Raji (cell line): ENCODE results near the gene EIF1AD.

ENCODE experiments used
- POLR2A ChIP-seq: IDR thresholded peaks from 2 replicates; pipeline ENCODE4 v1.6.1; 2011; ENCODE audit warnings: low read depth, low read length, control low read depth; ENCODE audit not compliant: insufficient read depth

The EIF1AD gene

DNA sequence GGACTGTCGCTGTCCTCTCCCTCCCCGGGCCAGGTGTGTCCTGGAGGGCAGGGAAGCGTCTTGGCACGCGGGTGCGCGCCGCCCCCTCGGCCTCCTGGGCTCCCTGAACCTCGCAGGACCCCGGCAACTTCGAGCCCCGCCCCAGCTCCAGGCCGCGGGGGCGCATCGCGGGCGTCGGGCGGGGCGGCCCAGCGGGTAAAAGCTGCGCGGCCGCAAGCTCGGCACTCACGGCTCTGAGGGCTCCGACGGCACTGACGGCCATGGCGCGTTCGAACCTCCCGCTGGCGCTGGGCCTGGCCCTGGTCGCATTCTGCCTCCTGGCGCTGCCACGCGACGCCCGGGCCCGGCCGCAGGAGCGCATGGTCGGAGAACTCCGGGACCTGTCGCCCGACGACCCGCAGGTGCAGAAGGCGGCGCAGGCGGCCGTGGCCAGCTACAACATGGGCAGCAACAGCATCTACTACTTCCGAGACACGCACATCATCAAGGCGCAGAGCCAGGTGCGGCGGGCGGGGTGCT, 9.9 kb upstream of the EIF1AD start, which contains the start of gene CST6:
Gene CST6 (plus strand): TSS at position 224 of the 519 bp plus-strand sequence. CDS start 37 bp downstream, at position 261.
- no peak for TF ChIP-seq POLR2A

DNA sequence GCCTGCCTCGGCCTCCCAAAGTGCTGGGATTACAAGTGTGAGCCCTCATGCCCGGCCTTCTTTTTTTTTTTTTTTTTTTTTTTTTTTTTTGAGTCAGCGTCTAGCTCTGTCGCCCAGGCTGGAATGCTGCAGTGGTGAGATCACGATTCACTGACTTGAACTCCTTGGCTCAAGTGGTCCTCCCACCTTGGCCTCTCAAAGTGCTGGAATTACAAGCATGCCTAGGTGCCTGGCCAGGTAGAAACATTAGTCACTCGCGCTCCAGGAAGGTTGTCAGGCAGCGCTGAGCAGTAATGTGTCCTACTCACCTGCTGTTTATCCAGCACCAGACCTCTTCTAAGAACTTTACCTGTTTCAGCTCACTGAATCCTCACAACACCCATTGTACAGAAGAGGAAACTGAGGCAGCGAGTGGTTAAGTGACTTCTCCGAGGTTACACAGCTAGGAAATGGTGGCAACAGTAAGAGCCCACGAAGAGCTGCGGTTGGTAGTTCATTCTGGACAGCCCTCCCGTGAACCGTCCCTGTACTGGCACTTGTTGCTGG, 9.4 kb upstream of the EIF1AD start:
- no peak for TF ChIP-seq POLR2A

DNA sequence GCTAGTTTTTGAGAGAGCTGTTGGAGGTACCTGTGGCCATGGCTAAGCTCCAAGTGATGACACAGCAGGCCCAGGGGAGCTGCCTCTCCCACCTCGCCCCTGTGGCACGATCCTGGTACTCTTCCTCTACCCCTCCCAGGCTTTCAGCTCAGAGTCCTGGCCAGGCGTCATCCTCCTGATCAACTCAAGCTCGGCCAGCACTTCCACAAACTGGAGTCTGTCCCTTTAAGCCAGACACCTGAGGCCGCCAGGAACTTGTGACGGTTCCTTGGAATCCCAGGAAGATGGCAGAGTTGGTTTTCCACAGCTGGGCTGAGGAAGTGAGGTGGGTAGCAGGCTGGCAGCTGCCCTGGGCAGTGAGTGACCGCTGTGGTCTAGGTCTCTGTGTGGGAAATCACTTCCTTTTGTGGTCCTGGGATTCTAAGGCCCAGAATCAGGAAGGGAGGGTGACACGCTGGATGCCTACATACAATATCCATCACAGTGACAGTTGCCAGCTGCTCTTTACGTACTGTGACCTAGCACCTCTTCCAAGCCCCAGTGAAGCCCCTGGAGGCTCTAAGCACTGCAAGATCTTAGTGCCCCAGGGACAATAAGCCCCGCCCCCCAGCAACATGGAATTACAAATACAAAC, 6.6 kb upstream of the EIF1AD start:
- no peak for TF ChIP-seq POLR2A

DNA sequence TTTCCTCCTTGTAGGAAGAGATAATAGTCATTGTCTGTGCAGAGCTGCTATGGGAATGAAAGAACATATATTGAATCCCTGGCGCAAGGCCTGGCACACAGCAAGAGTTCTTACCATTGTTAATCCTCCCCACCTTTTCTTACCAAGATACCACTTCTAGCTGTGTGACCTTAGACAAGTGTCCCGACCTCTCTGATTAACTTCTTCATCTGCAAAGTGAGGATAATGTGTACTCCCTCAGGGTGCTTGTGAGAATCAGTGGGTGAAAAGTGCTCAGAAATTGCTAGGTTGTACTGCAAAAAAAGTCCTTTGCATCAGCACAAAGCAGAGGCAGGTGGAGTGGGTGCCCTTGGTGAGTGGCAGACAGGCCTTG, 6.1 kb upstream of the EIF1AD start:
- no peak for TF ChIP-seq POLR2A

DNA sequence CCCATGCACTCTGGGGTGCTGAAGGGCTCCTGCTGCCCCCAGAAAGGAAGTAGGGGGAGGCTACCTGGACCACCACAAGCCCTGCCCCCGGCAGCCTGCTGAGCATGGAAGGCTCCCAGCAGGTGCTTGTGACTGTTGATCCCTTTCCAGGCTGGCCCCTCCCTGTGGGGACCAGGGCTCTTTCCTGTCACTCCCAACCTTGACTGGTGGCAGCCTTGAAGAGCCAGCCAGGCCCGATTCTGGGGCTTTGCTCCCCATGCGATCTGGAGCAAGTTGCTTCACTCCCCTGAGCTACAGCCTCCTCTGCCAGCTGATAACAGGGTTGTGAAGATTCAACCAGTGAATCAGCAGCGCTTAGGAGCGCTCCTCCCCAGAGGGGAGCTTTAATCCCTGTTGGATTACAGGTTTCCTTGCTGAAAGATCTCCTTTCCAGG, 5.3 kb upstream of the EIF1AD start:
- TF ChIP-seq POLR2A = no peak

DNA sequence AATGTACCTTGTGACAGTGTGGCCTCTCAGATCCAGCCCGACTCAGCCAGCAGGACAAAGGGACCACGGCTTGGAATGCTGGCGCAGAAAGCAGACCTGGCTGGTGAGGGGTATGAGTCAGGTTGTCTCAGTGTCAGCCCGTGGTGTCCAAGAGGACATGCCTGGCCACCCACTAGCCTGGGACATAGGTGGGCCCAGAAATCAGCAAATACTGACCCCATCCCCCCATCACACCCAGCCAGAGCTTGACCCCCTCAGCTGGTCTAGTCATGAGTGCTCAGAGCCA, 4.9 kb upstream of the EIF1AD start:
- no peak for TF ChIP-seq POLR2A

DNA sequence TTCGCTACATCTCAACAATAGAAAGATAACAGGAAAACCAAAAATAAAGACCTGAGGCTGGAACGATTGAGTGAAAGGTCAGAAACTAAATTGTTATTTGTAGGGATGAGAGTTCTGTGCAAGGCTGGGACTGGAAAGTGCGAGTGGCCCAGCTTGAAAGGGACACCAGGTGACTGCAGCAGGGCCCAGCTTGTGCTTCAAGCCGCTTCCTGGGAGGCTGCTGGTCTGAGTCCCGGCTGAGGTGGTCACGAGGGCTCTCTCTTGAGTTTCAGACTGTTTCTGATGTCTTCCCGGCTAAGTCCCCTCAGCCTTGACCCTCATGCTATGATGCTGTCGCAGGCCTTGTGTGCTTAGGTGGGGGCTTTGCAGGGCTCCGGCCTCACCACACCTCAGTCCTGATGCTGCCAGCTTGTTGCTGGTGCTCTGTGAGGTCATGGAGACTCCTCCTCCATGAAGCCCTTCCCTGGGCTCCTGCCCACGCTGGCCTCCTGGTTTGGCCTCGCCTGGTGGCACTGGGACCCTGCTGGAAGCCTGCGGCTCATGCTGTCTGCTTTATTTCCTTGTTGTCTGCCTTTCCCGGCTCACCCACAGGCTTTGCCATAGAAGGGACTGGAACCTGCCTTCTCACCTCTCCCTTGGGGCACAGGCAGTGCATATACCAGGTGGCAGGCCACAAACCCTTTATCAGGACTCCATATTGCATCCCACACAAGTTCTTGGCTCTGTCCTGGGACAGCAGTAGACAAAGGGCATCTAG, 4.4 kb upstream of the EIF1AD start:
- TF ChIP-seq POLR2A = peak; percentile 14; the same call in 1 of the 2 replicates

DNA sequence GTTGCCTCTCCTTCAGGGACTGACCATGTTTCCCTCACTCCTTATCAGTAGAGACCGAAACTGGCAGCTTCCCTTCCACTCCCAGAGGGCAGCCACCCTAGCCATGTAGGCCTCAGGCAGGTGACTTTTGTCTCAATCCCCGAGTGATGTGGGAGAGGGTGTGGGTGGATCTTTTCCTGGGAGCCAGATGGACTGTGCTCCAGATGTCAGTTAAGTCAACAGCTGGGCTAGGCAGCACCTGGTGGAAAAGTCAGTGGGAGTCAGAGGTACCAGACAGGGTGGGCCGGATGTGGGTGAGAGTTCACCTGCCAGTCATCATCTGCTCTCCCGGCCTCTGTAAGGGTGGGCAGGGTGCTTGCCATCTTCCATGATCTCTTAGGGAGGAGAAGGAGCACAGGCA, 2.2 kb upstream of the EIF1AD start:
- TF ChIP-seq POLR2A = no peak

DNA sequence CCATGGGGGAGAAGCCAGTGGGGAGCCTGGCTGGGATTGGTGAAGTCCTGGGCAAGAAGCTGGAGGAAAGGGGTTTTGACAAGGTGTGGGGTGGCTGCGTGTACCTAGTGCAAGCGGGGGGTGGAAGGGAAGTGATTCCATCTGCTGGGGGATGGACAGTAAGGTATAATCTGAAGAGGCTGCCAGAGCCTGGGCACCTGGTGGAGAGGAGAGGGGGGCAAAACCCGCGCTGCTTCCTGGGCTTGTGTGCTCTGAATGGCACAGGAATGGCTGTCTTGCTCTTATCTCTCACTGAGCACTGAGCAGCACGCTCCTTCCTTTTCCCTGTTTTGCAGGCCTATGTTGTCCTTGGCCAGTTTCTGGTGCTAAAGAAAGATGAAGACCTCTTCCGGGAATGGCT, 1.3 kb upstream of the EIF1AD start:
- TF ChIP-seq POLR2A = no peak

DNA sequence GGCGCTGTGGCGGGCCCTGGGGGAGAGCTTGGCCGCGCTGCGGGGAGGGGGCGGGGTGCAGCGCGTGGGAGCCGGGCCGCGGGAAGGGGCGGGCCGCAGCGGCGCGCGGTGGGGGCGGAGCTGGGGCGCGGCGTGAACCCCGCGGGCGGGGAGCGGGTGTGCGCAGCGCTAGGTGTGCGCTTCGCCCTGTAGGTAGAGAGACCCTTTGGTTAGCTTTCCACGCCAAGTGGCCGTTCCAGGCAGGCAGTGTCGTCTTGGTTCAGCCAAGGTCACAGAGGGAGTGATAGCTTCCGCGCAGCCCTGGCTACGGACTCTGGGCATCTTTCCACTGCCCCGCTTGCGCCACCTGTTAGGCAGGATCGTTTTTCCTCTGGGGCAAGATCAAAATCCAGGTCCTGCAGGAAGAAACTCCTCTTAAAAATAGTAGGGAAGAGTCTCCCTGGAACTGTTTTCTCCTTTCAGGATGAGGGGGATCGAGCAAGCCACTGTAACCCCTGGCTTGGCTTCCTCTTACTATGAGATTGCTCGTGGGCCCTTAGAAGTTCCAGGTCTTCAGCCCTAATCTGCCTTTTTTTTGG, 780 bp upstream of the EIF1AD start:
- TF ChIP-seq POLR2A = peak; percentile 67; the same call in 1 of the 2 replicates

DNA sequence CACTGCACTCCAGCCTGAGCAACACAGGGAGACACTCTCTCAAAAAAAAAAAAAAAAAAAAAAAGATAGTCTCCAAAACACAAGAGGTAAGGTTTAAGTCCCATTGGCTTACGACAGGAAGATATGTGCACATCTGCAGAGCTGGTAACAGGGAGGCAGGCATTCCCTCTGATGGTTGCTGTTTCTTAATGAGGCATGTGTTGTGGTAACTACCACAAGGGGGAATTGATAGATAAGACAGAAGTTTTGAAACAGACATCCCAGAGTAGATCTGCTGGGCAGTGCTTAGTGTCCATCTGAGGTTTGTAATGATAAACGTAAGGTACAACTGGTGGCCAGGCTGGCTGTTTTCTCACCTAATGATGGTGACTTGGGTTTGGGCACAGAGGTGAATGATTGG, 4.7 kb downstream of the EIF1AD start:
- TF ChIP-seq POLR2A = no peak

DNA sequence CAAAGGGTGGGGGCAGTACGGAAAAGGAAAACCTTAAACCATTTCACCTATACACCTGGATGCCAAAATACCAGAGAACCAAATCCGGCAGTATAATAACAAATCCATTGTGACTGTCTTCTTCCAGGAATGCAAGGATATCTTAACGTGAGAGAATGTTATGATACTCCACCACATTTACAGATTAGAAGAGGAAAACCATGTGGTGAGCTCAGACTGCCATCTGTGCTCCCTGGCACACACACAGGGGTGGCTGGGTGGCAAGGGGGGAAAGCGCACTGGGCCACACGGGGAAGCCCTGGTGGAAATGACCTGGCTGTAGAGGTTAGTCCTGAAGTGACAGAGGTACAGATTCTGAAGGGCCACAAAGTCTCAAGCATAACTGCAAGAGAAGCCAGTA, 9.9 kb downstream of the EIF1AD start:
- TF ChIP-seq POLR2A = no peak

DNA sequence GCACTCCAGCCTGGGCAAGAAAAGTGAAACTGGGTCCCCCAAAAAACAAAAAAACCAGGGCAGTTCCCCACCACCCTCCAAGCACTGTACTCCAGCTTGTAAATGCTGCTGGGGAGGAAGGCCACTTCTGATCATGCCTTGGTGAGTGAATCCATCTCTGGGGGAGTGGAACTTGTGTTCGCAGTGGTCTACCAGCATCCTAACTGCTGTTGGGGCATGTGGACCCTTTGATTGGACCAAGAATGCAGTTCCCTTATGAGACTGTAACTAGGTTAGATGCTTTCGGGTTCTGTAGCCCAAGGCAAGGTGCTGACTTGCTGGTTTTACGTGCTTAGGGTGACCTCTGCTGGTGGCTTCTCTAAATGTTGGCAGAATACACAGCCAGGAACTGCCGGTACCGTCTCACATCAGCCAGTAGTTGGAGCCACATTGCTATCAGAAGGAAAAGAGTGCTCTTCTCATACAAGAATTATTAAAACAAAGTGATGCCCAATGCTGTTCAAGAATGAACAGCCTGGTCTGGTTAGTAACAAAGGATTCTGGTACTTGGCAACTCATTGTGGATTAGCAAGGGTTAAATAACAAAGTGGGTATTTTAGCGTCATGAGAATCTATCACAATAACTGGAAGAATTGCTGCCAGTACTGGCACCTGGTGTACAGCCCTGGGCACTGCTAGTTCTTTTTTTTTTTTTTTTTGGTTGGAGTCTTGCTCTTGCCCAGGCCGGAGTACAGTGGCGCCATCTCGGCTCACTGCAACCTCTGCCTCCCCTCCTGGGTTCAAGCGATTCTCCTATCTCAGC, 13.0 kb downstream of the EIF1AD start:
- peak; percentile 26; the same call in 1 of the 2 replicates for TF ChIP-seq POLR2A

DNA sequence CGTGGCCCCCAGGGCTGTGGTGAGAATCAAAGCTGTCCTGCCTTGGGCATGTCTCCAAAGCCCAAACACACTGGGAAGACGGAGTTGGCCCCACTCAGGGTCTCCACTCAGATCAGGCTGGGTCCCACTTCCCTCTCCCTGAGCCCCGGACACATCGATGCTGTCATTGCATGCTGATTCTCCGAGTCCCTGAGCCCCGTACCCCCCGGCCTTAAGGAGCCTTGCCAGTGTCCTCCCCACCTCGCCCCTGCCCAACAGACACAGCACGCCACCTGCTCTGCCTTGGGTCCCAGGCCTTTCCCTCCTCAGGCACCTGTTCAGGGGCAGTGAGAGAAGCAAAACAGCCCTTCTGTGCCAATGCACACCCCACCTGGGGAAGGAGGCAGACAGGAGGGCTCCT, 14.6 kb downstream of the EIF1AD start:
- TF ChIP-seq POLR2A = no peak

DNA sequence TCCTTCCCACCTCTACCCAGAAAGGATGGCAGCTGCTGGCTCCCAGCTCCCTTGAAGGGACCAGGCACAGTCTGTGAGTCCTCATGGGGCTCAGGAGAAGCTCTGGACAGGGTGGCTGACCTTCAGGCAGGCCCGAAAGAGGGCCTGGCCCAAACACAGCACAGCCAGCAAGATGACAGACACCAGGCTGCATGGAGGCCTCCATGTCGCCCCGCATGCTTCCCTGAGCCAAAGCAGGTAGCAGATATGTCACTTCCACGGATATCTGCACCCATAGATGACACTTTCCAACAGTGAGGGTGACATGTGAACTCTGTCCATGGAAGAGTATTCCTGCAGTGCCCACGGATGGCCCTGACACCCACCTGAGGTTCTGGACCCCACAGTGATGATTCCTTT, 18.4 kb downstream of the EIF1AD start:
- no peak for TF ChIP-seq POLR2A
